GM12878 (cell line): Measurements from ENCODE around the gene IL15. TPM values are rescaled to one million over a fixed set of nuclear protein-coding genes. Genes with fewer than 3 reads are reported as not detected.

Experiments
- ATF7 ChIP-seq: fragments of 450-650 bp; IDR thresholded peaks from 2 replicates; pipeline ENCODE4 v1.6.1; 2016; ENCODE audit warnings: low read depth, mild to moderate bottlenecking
- CHD2 ChIP-seq: IDR thresholded peaks from 2 replicates; pipeline ENCODE4 v1.6.1; 2011; ENCODE audit warnings: low read depth, low read length, improper control_type of control experiment, borderline replicate concordance
- CREB1 ChIP-seq: IDR thresholded peaks from 2 replicates; pipeline ENCODE4 v1.6.1; 2012; ENCODE audit warnings: low read depth, mild to moderate bottlenecking, inconsistent platforms
- EGR1 ChIP-seq, 2 experiments: IDR thresholded peaks; 1 replicate in 1 of 2; 2 replicates in 1 of 2; pipeline ENCODE4 v1.6.1; 2011 to 2012; ENCODE audit warnings: low read depth in 2 of 2, low read length in 2 of 2, borderline replicate concordance in 1 of 2, mild to moderate bottlenecking in 1 of 2, moderate library complexity in 1 of 2
- ESRRA ChIP-seq: IDR thresholded peaks from 2 replicates; pipeline ENCODE4 v1.6.1; 2012; ENCODE audit warnings: mild to moderate bottlenecking, low read length, improper control_type of control experiment
- ETV6 ChIP-seq, 2 experiments: fragments of 450-650 bp in 1 of 2; IDR thresholded peaks in 1 of 2; conservative IDR thresholded peaks in 1 of 2; 2 replicates each; pipeline ENCODE4 v1.6.1; 2014; ENCODE audit warnings: antibody characterized with exemption in 1 of 2, borderline replicate concordance in 1 of 2, low read depth in 1 of 2, mild to moderate bottlenecking in 1 of 2, moderate library complexity in 1 of 2
- EZH2 ChIP-seq: IDR thresholded peaks from 2 replicates; pipeline ENCODE4 v1.6.1; 2012; ENCODE audit warnings: low read depth, mild to moderate bottlenecking, control low read depth, inconsistent platforms, low read length, borderline replicate concordance; ENCODE audit not compliant: control insufficient read depth
- HCFC1 ChIP-seq: fragments of 150-350 bp; IDR thresholded peaks from 2 replicates; pipeline ENCODE4 v1.6.1; 2014; ENCODE audit warnings: low read length
- HDGF ChIP-seq: fragments of 450-650 bp; IDR thresholded peaks from 2 replicates; pipeline ENCODE4 v1.6.1; 2016; ENCODE audit warnings: antibody characterized with exemption
- JUND ChIP-seq: IDR thresholded peaks from 2 replicates; pipeline ENCODE4 v1.6.1; 2012; ENCODE audit warnings: low read depth, mild to moderate bottlenecking, low read length, improper control_type of control experiment, moderate library complexity
- NR2F1 ChIP-seq: fragments of 450-650 bp; conservative IDR thresholded peaks from 2 replicates; pipeline ENCODE4 v1.6.1; 2017; ENCODE audit warnings: mild to moderate bottlenecking
- PAX5 ChIP-seq: IDR thresholded peaks from 2 replicates; pipeline ENCODE4 v1.6.1; 2011; ENCODE audit warnings: low read depth, low read length, borderline replicate concordance
- POLR2AphosphoS5 ChIP-seq: IDR thresholded peaks from 2 replicates; pipeline ENCODE4 v1.6.1; 2011; ENCODE audit warnings: mild to moderate bottlenecking, low read length, inconsistent platforms
- RUNX3 ChIP-seq: IDR thresholded peaks from 2 replicates; pipeline ENCODE4 v1.6.1; 2012; ENCODE audit warnings: low read length, inconsistent platforms
- SMAD1 ChIP-seq: fragments of 450-650 bp; IDR thresholded peaks from 2 replicates; pipeline ENCODE4 v1.6.1; 2018; ENCODE audit warnings: mild to moderate bottlenecking, low read depth; ENCODE audit not compliant: partially characterized antibody
- YY1 ChIP-seq: IDR thresholded peaks from 2 replicates; pipeline ENCODE4 v1.6.1; 2011; ENCODE audit warnings: low read depth, mild to moderate bottlenecking, low read length
- polyA plus RNA-seq, 11 experiments: library from polyadenylated mRNA; depleted of rRNA in 4 of 11; unstranded in 6 of 11; stranded (reverse) in 5 of 11; fragments of >200 nt; fragmentation: Nextera tagmentation in 4 of 11; fragmentation: Illumina TruSeq in 1 of 11; extraction: Ambion mirVana in 4 of 11; extraction: Trizol in 1 of 11; gene quantifications; 1 replicate in 1 of 11; 2 replicates in 10 of 11; pipeline versions ENCODE4 v1.2.1 to v1.2.3, GENCODE V29; 2011 to 2016; ENCODE audit warnings: inconsistent platforms in 2 of 11, missing spikeins in 2 of 11, low read depth in 1 of 11
- total RNA-seq, 4 experiments: library from RNA; depleted of rRNA in 3 of 4; stranded (reverse); fragments of >200 nt in 3 of 4; fragmentation: Illumina TruSeq in 1 of 4; extraction: Trizol in 1 of 4; gene quantifications; 2 replicates each; pipeline versions ENCODE4 v1.2.1 to v1.2.3, GENCODE V29; 2013 to 2021
- TF ChIP-seq, protein P1 (sequence below): fragments of 450-650 bp; IDR thresholded peaks from 2 replicates; pipeline ENCODE4 v1.6.1; 2017; ENCODE audit warnings: low read depth, mild to moderate bottlenecking, moderate library complexity
- TF ChIP-seq, protein P2 (sequence below): fragments of 450-650 bp; conservative IDR thresholded peaks from 2 replicates; pipeline ENCODE4 v1.6.1; 2017; ENCODE audit warnings: mild to moderate bottlenecking, moderate library complexity
- TF ChIP-seq, protein P3 (sequence below): IDR thresholded peaks from 2 replicates; pipeline ENCODE4 v1.6.1; 2011; ENCODE audit warnings: borderline replicate concordance, low read depth, mild to moderate bottlenecking, moderate library complexity, mixed read lengths, low read length; ENCODE audit not compliant: insufficient read depth; ENCODE audit errors: extremely low read length
- TF ChIP-seq, protein P4 (sequence below): fragments of 450-650 bp; IDR thresholded peaks from 2 replicates; pipeline ENCODE4 v1.6.1; 2016; ENCODE audit warnings: mild to moderate bottlenecking, moderate library complexity, borderline replicate concordance

IL15 gene
- total and polyA plus RNA-seq, 10 of the 15 experiments (the other 5 are each of a cell fraction or from before 2014, with no cell fraction given), result 6.0 to 11.4 (median 8.2) TPM

DNA sequence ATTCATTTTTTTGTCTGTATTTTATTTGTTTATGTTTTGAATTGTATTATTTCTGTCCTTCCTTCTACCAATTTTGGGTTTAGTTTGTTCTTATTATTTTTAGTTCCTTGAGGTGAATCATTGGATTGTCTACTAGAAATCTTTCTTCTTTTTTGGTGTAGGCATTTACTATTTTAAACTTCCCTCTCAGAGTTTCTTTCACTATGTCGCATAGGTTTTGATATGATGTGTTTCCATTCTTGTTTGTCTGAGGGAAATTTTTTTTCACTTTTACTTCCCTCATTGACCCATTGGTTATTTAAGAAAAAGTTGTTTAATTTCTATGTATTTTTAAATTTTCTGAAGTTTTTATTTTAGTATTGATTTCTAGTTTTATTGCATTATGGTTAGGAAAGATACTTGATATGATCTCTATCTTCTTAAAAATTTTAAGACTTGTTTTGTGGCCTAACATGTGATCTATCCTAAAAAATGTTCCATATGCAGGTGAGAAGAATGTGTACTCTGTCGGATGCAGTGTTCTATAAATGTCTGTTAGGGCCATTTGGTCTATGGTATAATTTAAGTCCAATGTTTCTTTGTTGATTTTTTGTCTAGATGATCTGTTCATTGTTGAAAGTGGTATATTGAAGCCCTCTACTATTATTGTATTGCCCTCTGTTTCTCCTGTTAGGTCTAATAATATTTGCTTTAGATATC lies 68.8 kb downstream of the IL15 start (continued):
- TF ChIP-seq EZH2, result no peak
- TF ChIP-seq POLR2AphosphoS5, result no peak
- TF ChIP-seq, protein P1, sequence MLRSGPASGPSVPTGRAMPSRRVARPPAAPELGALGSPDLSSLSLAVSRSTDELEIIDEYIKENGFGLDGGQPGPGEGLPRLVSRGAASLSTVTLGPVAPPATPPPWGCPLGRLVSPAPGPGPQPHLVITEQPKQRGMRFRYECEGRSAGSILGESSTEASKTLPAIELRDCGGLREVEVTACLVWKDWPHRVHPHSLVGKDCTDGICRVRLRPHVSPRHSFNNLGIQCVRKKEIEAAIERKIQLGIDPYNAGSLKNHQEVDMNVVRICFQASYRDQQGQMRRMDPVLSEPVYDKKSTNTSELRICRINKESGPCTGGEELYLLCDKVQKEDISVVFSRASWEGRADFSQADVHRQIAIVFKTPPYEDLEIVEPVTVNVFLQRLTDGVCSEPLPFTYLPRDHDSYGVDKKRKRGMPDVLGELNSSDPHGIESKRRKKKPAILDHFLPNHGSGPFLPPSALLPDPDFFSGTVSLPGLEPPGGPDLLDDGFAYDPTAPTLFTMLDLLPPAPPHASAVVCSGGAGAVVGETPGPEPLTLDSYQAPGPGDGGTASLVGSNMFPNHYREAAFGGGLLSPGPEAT, result peak; percentile 57
- peak in 1 of 2 experiments; percentile 72; a peak in 1 of 4 replicates for TF ChIP-seq ETV6 (conservative IDR thresholded peaks at IDR 0.05 in 1 of 2, IDR thresholded peaks at IDR 0.05 in 1 of 2; ENCODE audit: borderline replicate concordance in 1 of 2, low read depth in 1 of 2)
- TF ChIP-seq EGR1 (IDR thresholded peaks at IDR 0.05; ENCODE audit: borderline replicate concordance in 1 of 2, low read depth in 2 of 2, low read length in 2 of 2), result no peak
- TF ChIP-seq, protein P2, sequence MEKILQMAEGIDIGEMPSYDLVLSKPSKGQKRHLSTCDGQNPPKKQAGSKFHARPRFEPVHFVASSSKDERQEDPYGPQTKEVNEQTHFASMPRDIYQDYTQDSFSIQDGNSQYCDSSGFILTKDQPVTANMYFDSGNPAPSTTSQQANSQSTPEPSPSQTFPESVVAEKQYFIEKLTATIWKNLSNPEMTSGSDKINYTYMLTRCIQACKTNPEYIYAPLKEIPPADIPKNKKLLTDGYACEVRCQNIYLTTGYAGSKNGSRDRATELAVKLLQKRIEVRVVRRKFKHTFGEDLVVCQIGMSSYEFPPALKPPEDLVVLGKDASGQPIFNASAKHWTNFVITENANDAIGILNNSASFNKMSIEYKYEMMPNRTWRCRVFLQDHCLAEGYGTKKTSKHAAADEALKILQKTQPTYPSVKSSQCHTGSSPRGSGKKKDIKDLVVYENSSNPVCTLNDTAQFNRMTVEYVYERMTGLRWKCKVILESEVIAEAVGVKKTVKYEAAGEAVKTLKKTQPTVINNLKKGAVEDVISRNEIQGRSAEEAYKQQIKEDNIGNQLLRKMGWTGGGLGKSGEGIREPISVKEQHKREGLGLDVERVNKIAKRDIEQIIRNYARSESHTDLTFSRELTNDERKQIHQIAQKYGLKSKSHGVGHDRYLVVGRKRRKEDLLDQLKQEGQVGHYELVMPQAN, result no peak
- TF ChIP-seq ESRRA, result no peak
- peak; percentile 80 for TF ChIP-seq RUNX3
- TF ChIP-seq, protein P3, sequence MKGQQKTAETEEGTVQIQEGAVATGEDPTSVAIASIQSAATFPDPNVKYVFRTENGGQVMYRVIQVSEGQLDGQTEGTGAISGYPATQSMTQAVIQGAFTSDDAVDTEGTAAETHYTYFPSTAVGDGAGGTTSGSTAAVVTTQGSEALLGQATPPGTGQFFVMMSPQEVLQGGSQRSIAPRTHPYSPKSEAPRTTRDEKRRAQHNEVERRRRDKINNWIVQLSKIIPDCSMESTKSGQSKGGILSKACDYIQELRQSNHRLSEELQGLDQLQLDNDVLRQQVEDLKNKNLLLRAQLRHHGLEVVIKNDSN, result no peak
- TF ChIP-seq JUND, result peak; percentile 65; the same call in 1 of the 2 replicates
- peak; percentile 79 for TF ChIP-seq ATF7
- TF ChIP-seq HDGF, result no peak
- no peak for TF ChIP-seq YY1
- no peak for TF ChIP-seq CHD2
- no peak for TF ChIP-seq NR2F1
- 0 out of 2 replicates have a peak, but pooled peaks have one; percentile 29 for TF ChIP-seq CREB1
- TF ChIP-seq, protein P4, sequence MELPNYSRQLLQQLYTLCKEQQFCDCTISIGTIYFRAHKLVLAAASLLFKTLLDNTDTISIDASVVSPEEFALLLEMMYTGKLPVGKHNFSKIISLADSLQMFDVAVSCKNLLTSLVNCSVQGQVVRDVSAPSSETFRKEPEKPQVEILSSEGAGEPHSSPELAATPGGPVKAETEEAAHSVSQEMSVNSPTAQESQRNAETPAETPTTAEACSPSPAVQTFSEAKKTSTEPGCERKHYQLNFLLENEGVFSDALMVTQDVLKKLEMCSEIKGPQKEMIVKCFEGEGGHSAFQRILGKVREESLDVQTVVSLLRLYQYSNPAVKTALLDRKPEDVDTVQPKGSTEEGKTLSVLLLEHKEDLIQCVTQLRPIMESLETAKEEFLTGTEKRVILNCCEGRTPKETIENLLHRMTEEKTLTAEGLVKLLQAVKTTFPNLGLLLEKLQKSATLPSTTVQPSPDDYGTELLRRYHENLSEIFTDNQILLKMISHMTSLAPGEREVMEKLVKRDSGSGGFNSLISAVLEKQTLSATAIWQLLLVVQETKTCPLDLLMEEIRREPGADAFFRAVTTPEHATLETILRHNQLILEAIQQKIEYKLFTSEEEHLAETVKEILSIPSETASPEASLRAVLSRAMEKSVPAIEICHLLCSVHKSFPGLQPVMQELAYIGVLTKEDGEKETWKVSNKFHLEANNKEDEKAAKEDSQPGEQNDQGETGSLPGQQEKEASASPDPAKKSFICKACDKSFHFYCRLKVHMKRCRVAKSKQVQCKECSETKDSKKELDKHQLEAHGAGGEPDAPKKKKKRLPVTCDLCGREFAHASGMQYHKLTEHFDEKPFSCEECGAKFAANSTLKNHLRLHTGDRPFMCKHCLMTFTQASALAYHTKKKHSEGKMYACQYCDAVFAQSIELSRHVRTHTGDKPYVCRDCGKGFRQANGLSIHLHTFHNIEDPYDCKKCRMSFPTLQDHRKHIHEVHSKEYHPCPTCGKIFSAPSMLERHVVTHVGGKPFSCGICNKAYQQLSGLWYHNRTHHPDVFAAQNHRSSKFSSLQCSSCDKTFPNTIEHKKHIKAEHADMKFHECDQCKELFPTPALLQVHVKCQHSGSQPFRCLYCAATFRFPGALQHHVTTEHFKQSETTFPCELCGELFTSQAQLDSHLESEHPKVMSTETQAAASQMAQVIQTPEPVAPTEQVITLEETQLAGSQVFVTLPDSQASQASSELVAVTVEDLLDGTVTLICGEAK, result no peak
- TF ChIP-seq HCFC1, result no peak
- TF ChIP-seq SMAD1, result no peak
- TF ChIP-seq PAX5, result no peak
